Nephron (organoid): ENCODE measurements around the gene FAT1.

Experiments used
- H3K27ac Mint-ChIP-seq, 3 experiments: 2 replicates each; pipeline ENCODE4 v1.8.0; 2020; ENCODE audit warnings: mixed read lengths in 3 of 3, mild to moderate bottlenecking in 2 of 3, moderate library complexity in 1 of 3
- H3K27me3 Mint-ChIP-seq: 2 replicates; pipeline ENCODE4 v1.8.0; 2021; ENCODE audit warnings: low read depth, mild to moderate bottlenecking, moderate library complexity, mixed read lengths
- H3K36me3 Mint-ChIP-seq: 2 replicates; pipeline ENCODE4 v1.8.0; 2020; ENCODE audit warnings: low read depth, mixed read lengths
- H3K4me1 Mint-ChIP-seq: 2 replicates; pipeline ENCODE4 v1.8.0; 2020; ENCODE audit warnings: mixed read lengths
- H3K4me3 Mint-ChIP-seq, 3 experiments: 2 replicates each; pipeline ENCODE4 v1.8.0; 2020; ENCODE audit warnings: mild to moderate bottlenecking in 3 of 3, mixed read lengths in 3 of 3, moderate library complexity in 2 of 3
- H3K9me3 Mint-ChIP-seq: 2 replicates; pipeline ENCODE4 v1.8.0; 2020; ENCODE audit warnings: mixed read lengths
- CTCF ChIP-seq, 3 experiments: fragments of 200-600 bp; sonication (generic); IDR thresholded peaks; one replicate each; pipeline ENCODE4 v1.5.0; 2021; ENCODE audit warnings: antibody characterized with exemption in 3 of 3; ENCODE audit not compliant: unreplicated experiment in 3 of 3

Gene FAT1

GRCh38 chr4:186596850-186597390, 126.7 kb downstream of the FAT1 start:
- Mint-ChIP-seq H3K9me3 (no peaks in the 10 kb centered on the region), H3K27me3 (no peaks in the 10 kb centered on the region), H3K27ac (no peak overlapping the region), H3K36me3 (peaks cover 88% of the 10 kb centered on the region), H3K4me1 (no peaks in the 10 kb centered on the region), H3K4me3 (no peak overlapping the region)
- TF ChIP-seq CTCF (IDR thresholded peaks at IDR 0.05; ENCODE audit: unreplicated experiment in 3 of 3), result no peak

GRCh38 chr4:186596346-186596745, 127.3 kb downstream of the FAT1 start:
- no peak overlapping the region for H3K27ac Mint-ChIP-seq
- H3K27me3 Mint-ChIP-seq, result no peaks in the 10 kb centered on the region
- TF ChIP-seq CTCF (IDR thresholded peaks at IDR 0.05; ENCODE audit: unreplicated experiment in 3 of 3), result no peak
- no peak overlapping the region for H3K4me3 Mint-ChIP-seq
- peaks cover 86% of the 10 kb centered on the region for H3K36me3 Mint-ChIP-seq
- H3K9me3 Mint-ChIP-seq, result no peaks in the 10 kb centered on the region
- no peaks in the 10 kb centered on the region for H3K4me1 Mint-ChIP-seq

DNA sequence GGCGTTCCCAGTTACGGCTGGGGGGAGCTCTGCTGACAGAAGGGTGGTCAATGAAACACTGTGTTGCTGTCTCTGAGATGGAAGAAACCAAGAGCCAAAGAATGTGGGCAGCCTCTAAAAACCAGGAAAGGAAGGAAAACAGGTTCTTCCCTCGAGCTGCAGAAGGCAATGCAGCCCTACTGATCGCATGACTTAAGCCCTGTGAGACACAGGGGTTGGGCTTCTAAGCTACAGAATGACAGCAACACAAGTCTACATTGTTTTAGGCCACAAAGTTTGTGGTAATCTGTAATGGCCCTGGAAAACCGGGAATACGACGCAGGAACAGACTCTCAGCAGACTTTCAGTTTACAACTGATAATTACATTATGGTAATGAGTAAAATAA, 130.1 kb downstream of the FAT1 start:
- Mint-ChIP-seq H3K9me3 (no peaks in the 10 kb centered on the region), H3K4me3 (no peak overlapping the region), H3K27me3 (no peaks in the 10 kb centered on the region), H3K36me3 (peaks cover 83% of the 10 kb centered on the region), H3K4me1 (no peaks in the 10 kb centered on the region), H3K27ac (no peak overlapping the region)
- TF ChIP-seq CTCF (IDR thresholded peaks at IDR 0.05; ENCODE audit: unreplicated experiment in 3 of 3), result no peak

DNA sequence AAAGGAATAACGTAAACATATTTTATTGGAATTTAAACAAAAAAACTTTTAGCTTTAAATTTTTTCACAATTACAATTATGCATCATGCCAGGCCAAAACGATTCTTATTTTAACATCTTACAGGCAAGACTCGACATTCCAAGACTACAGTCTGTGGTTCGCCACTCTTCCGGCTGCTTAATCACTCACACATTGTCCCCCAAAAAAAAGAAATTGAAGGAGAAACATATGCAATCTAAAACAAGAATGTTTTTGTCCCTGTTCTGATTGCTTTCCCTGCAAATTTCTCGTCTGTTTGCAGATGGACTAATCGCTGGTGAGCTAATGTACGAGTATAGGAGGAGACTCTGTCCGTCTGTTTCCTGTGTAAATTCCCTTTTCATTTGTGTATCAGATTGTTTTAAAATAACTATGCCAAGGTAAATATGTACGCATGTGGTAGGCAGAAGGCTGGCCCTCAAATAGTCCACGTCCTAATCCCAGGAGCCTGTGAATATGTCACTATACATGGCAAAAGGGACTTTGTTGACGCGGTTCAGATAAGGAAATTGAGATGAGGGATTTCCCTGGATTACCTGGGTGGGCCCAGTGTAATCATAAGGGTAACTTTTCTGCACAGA, 130.6 kb downstream of the FAT1 start:
- TF ChIP-seq CTCF (IDR thresholded peaks at IDR 0.05; ENCODE audit: unreplicated experiment in 3 of 3), result no peak
- no peaks in the 10 kb centered on the region for H3K4me1 Mint-ChIP-seq
- H3K9me3 Mint-ChIP-seq, result no peaks in the 10 kb centered on the region
- no peak overlapping the region for H3K4me3 Mint-ChIP-seq
- H3K27ac Mint-ChIP-seq, result no peak overlapping the region
- H3K27me3 Mint-ChIP-seq, result no peaks in the 10 kb centered on the region
- peaks cover 85% of the 10 kb centered on the region for H3K36me3 Mint-ChIP-seq

GRCh38 chr4:186592445-186592844, 131.2 kb downstream of the FAT1 start:
- Mint-ChIP-seq H3K27ac (no peak overlapping the region), H3K9me3 (no peaks in the 10 kb centered on the region), H3K4me1 (no peaks in the 10 kb centered on the region), H3K36me3 (peaks cover 83% of the 10 kb centered on the region), H3K4me3 (no peak overlapping the region), H3K27me3 (no peaks in the 10 kb centered on the region)
- TF ChIP-seq CTCF (IDR thresholded peaks at IDR 0.05; ENCODE audit: unreplicated experiment in 3 of 3), result no peak

DNA sequence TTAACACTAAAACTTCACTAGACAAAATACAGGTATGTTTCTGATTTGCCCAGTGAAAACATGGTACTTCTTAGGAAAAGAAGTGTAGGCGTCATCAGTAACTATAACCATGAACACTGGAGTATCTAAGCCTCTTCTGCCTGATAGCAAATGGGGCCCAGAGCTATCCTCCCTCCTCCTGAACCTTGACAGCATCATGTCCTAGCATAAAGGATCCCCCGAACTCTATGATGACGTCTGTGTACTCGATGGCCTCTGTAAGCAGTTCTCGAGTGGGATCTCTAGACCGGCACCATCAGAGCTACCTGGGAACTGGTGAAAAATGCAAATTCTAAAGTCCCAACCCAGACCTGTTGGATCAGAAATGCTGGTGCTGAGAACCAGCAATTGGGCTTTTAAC, 132.0 kb downstream of the FAT1 start:
- no peaks in the 10 kb centered on the region for H3K9me3 Mint-ChIP-seq
- no peak for TF ChIP-seq CTCF (IDR thresholded peaks at IDR 0.05; ENCODE audit: unreplicated experiment in 3 of 3)
- H3K4me1 Mint-ChIP-seq, result no peaks in the 10 kb centered on the region
- H3K27ac Mint-ChIP-seq, result no peak overlapping the region
- peaks cover 82% of the 10 kb centered on the region for H3K36me3 Mint-ChIP-seq
- no peak overlapping the region for H3K4me3 Mint-ChIP-seq
- H3K27me3 Mint-ChIP-seq, result no peaks in the 10 kb centered on the region
